MM.1S (cell line): Measurements from ENCODE around the gene TMEM35B.

Experiments used
- DNase-seq: peaks from one replicate; pipeline ENCODE4 v3.0.0-alpha.2; 2015
- H2AFZ ChIP-seq: fragments of 300-600 bp; sonication (generic); 2 replicates; pipeline ENCODE4 v1.6.0; 2016; ENCODE audit warnings: antibody characterized with exemption, low read length
- H3F3A ChIP-seq: fragments of 300-600 bp; sonication (generic); 2 replicates; pipeline ENCODE4 v1.6.1; 2016; ENCODE audit warnings: mild to moderate bottlenecking, antibody characterized with exemption, low read length, moderate library complexity, mixed read lengths; ENCODE audit not compliant: insufficient read depth
- H3K27ac ChIP-seq: fragments of 300-600 bp; sonication (generic); 2 replicates; pipeline ENCODE4 v1.5.1; 2016; ENCODE audit warnings: mild to moderate bottlenecking, low read length
- H3K27me3 ChIP-seq: fragments of 300-600 bp; sonication (generic); replicated peaks from 2 replicates; pipeline ENCODE4 v1.6.0; 2016; ENCODE audit warnings: low read length; ENCODE audit not compliant: insufficient read depth
- H3K36me3 ChIP-seq: fragments of 300-600 bp; sonication (generic); replicated peaks from 2 replicates; pipeline ENCODE4 v1.6.1; 2016; ENCODE audit warnings: mild to moderate bottlenecking, low read length, mixed read lengths; ENCODE audit not compliant: insufficient read depth
- H3K4me1 ChIP-seq: fragments of 300-600 bp; sonication (generic); 2 replicates; pipeline ENCODE4 v1.6.1; 2016; ENCODE audit warnings: low read length, mixed read lengths
- H3K4me2 ChIP-seq: fragments of 300-600 bp; sonication (generic); 2 replicates; pipeline ENCODE4 v1.6.0; 2016; ENCODE audit warnings: low read depth, low read length
- H3K4me3 ChIP-seq: fragments of 300-600 bp; sonication (generic); 2 replicates; pipeline ENCODE4 v1.5.1; 2016; ENCODE audit warnings: low read length, mixed read lengths
- H3K79me2 ChIP-seq: fragments of 300-600 bp; sonication (generic); 2 replicates; pipeline ENCODE4 v1.6.1; 2016; ENCODE audit warnings: mixed run types, low read length, mixed read lengths
- H3K9ac ChIP-seq: fragments of 300-600 bp; sonication (generic); 2 replicates; pipeline ENCODE4 v1.6.1; 2016; ENCODE audit warnings: low read length, mixed read lengths
- H3K9me2 ChIP-seq: fragments of 300-600 bp; sonication (generic); replicated peaks from 2 replicates; pipeline ENCODE4 v1.6.1; 2016; ENCODE audit warnings: mild to moderate bottlenecking, low read length, mixed read lengths; ENCODE audit not compliant: insufficient read depth
- H3K9me3 ChIP-seq: fragments of 300-600 bp; sonication (generic); replicated peaks from 2 replicates; pipeline ENCODE4 v1.6.1; 2016; ENCODE audit warnings: mild to moderate bottlenecking, low read length, mixed read lengths; ENCODE audit not compliant: insufficient read depth
- H4K20me1 ChIP-seq: fragments of 300-600 bp; sonication (generic); 2 replicates; pipeline ENCODE4 v1.6.1; 2016; ENCODE audit warnings: mild to moderate bottlenecking, low read length, moderate library complexity, mixed read lengths; ENCODE audit not compliant: insufficient read depth
- CTCF ChIP-seq: fragments of 300-600 bp; sonication (generic); IDR thresholded peaks from 2 replicates; pipeline ENCODE4 v1.5.1; 2016; ENCODE audit warnings: antibody characterized with exemption, low read length, mixed read lengths
- EZH2 ChIP-seq: fragments of 300-600 bp; sonication (generic); optimal IDR thresholded peaks from 2 replicates; pipeline ENCODE3; 2017; ENCODE audit warnings: low read depth, mild to moderate bottlenecking, antibody characterized with exemption, low read length, mixed read lengths
- EZH2phosphoT487 ChIP-seq: fragments of 300-600 bp; sonication (generic); IDR thresholded peaks from 2 replicates; pipeline ENCODE4 v1.6.1; 2018; ENCODE audit warnings: antibody characterized with exemption, low read length

The TMEM35B gene

GRCh38 chr1:34982820-34983376 is 2.2 kb downstream of the TMEM35B start:
- Histone ChIP-seq H3F3A (peaks cover 6% of the 10 kb centered on the region), H3K36me3 (no peaks in the 10 kb centered on the region), H3K9me2 (no peaks in the 10 kb centered on the region), H3K9ac (no peak overlapping the region), H2AFZ (no peak overlapping the region), H4K20me1 (no peaks in the 10 kb centered on the region), H3K27me3 (no peaks in the 10 kb centered on the region), H3K79me2 (peaks cover 7% of the 10 kb centered on the region; the same call in 1 of the 2 replicates), H3K4me2 (no peak overlapping the region), H3K4me1 (0 out of 2 replicates have a peak, but pooled peaks cover 5% of the 10 kb centered on the region), H3K9me3 (no peaks in the 10 kb centered on the region), H3K27ac (no peak overlapping the region), H3K4me3 (no peak overlapping the region)
- DNase-seq: no peak
- no peak for TF ChIP-seq EZH2
- TF ChIP-seq EZH2phosphoT487: no peak
- TF ChIP-seq CTCF: no peak

GRCh38 chr1:34980715-34981114 is 4.4 kb downstream of the TMEM35B start:
- Histone ChIP-seq H4K20me1 (no peaks in the 10 kb centered on the region), H3K9me2 (no peaks in the 10 kb centered on the region), H3K4me1 (0 out of 2 replicates have a peak, but pooled peaks cover 5% of the 10 kb centered on the region), H3K4me2 (no peak overlapping the region), H3K4me3 (no peak overlapping the region), H3K27me3 (no peaks in the 10 kb centered on the region), H3K36me3 (no peaks in the 10 kb centered on the region), H2AFZ (no peak overlapping the region), H3K27ac (no peak overlapping the region), H3K9ac (no peak overlapping the region), H3K79me2 (peaks cover 7% of the 10 kb centered on the region; the same call in 1 of the 2 replicates), H3K9me3 (no peaks in the 10 kb centered on the region), H3F3A (peaks cover under 1% of the 10 kb centered on the region)
- no peak for DNase-seq
- TF ChIP-seq EZH2: no peak
- no peak for TF ChIP-seq EZH2phosphoT487
- no peak for TF ChIP-seq CTCF

- Histone ChIP-seq H3K27me3 (no peaks in the 10 kb centered on the region), H3K4me3 (no peak overlapping the region), H2AFZ (no peak overlapping the region), H3K9me3 (no peaks in the 10 kb centered on the region), H3K4me1 (0 out of 2 replicates have a peak, but pooled peaks cover under 1% of the 10 kb centered on the region), H3K36me3 (no peaks in the 10 kb centered on the region), H3K4me2 (no peak overlapping the region), H4K20me1 (no peaks in the 10 kb centered on the region), H3K79me2 (peaks cover under 1% of the 10 kb centered on the region; the same call in 1 of the 2 replicates), H3F3A (no peaks in the 10 kb centered on the region), H3K9me2 (no peaks in the 10 kb centered on the region), H3K27ac (no peak overlapping the region), H3K9ac (no peak overlapping the region)
- DNase-seq: no peak
- TF ChIP-seq EZH2phosphoT487 (no peak), CTCF (no peak), EZH2 (no peak)
These were observed 6.2 kb downstream of the TMEM35B start for GRCh38 chr1:34978921-34979320.
